ENCODE measurements around the gene FILIP1L.

GRCh38 chr3:100140976-100141375 lies 26.7 kb upstream of the FILIP1L start:
- TF ChIP-seq, protein P1, sequence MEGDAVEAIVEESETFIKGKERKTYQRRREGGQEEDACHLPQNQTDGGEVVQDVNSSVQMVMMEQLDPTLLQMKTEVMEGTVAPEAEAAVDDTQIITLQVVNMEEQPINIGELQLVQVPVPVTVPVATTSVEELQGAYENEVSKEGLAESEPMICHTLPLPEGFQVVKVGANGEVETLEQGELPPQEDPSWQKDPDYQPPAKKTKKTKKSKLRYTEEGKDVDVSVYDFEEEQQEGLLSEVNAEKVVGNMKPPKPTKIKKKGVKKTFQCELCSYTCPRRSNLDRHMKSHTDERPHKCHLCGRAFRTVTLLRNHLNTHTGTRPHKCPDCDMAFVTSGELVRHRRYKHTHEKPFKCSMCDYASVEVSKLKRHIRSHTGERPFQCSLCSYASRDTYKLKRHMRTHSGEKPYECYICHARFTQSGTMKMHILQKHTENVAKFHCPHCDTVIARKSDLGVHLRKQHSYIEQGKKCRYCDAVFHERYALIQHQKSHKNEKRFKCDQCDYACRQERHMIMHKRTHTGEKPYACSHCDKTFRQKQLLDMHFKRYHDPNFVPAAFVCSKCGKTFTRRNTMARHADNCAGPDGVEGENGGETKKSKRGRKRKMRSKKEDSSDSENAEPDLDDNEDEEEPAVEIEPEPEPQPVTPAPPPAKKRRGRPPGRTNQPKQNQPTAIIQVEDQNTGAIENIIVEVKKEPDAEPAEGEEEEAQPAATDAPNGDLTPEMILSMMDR (IDR thresholded peaks at IDR 0.05), result no peak
- no peak for TF ChIP-seq POLR2A (IDR thresholded peaks at IDR 0.05)

All from thyroid gland (tissue), 4 donors.